HepG2 (cell line): ENCODE data around the gene PPP4R1. TPM values are rescaled to one million over a fixed set of nuclear protein-coding genes. Genes with fewer than 3 reads are reported as not detected.

Source experiments
- ARID4A ChIP-seq: sonication (generic); formaldehyde crosslinking; IDR thresholded peaks from 2 replicates; pipeline ENCODE4 v1.5.0; 2020; ENCODE audit warnings: mild to moderate bottlenecking, missing genetic modification reagents, borderline replicate concordance
- BRD4 ChIP-seq: sonication (generic); formaldehyde crosslinking; IDR thresholded peaks from 2 replicates; pipeline ENCODE4 v1.4.0; 2020; ENCODE audit warnings: missing genetic modification reagents
- ISL2 ChIP-seq: sonication (generic); formaldehyde crosslinking; IDR thresholded peaks from 2 replicates; pipeline ENCODE4 v1.5.0; 2020; ENCODE audit warnings: missing genetic modification reagents
- NCOA2 ChIP-seq: sonication (generic); formaldehyde crosslinking; IDR thresholded peaks from 2 replicates; pipeline ENCODE4 v1.8.0; 2022; ENCODE audit warnings: inconsistent platforms
- RERE ChIP-seq: IDR thresholded peaks from 2 replicates; pipeline ENCODE4 v1.6.1; 2016; ENCODE audit warnings: low read depth, missing genetic modification reagents, missing compliant biosample characterization
- SOX6 ChIP-seq, 2 experiments: fragments of 450-650 bp in 1 of 2; sonication (generic) in 1 of 2; formaldehyde crosslinking in 1 of 2; IDR thresholded peaks; 2 replicates each; pipeline versions ENCODE4 v1.4.0 to v1.6.1; 2017 to 2020; ENCODE audit warnings: antibody characterized with exemption in 1 of 2, mild to moderate bottlenecking in 1 of 2, missing genetic modification reagents in 1 of 2
- TBX3 ChIP-seq: fragments of 450-650 bp; IDR thresholded peaks from 2 replicates; pipeline ENCODE4 v1.6.1; 2017; ENCODE audit warnings: antibody characterized with exemption, mild to moderate bottlenecking, inconsistent platforms, borderline replicate concordance
- TCF7 ChIP-seq: sonication (generic); IDR thresholded peaks from 2 replicates; pipeline ENCODE4 v1.6.1; 2016; ENCODE audit warnings: antibody characterized with exemption, low read depth
- U2AF2 ChIP-seq: fragments of 200-400 bp; formaldehyde crosslinking; IDR thresholded peaks from 2 replicates; pipeline ENCODE4 v1.6.1; 2017; ENCODE audit warnings: low read depth, mild to moderate bottlenecking, low read length
- ZFYVE20 ChIP-seq: sonication (generic); formaldehyde crosslinking; IDR thresholded peaks from 2 replicates; pipeline ENCODE4 v1.8.0; 2023; ENCODE audit warnings: low read depth, mild to moderate bottlenecking, moderate library complexity, missing genetic modification reagents, borderline replicate concordance
- ZKSCAN5 ChIP-seq: sonication (generic); formaldehyde crosslinking; IDR thresholded peaks from 2 replicates; pipeline ENCODE4 v1.5.1; 2020; ENCODE audit warnings: mild to moderate bottlenecking, missing genetic modification reagents
- ZKSCAN8 ChIP-seq: IDR thresholded peaks from 2 replicates; pipeline ENCODE4 v1.6.1; 2016; ENCODE audit warnings: borderline replicate concordance, missing genetic modification reagents, missing compliant biosample characterization
- ZNF160 ChIP-seq: sonication (generic); formaldehyde crosslinking; IDR thresholded peaks from 2 replicates; pipeline ENCODE4 v1.8.0; 2022; ENCODE audit warnings: mild to moderate bottlenecking, inconsistent platforms, missing genetic modification reagents
- ZNF362 ChIP-seq: sonication (generic); formaldehyde crosslinking; IDR thresholded peaks from 2 replicates; pipeline ENCODE4 v1.4.0; 2020; ENCODE audit warnings: missing genetic modification reagents, mild to moderate bottlenecking, borderline replicate concordance
- ZNF660 ChIP-seq: sonication (generic); formaldehyde crosslinking; IDR thresholded peaks from 2 replicates; pipeline ENCODE4 v1.5.1; 2020; ENCODE audit warnings: mild to moderate bottlenecking, low read depth, missing genetic modification reagents, borderline replicate concordance
- ZNF691 ChIP-seq: sonication (generic); formaldehyde crosslinking; IDR thresholded peaks from 2 replicates; pipeline ENCODE4 v1.4.0; 2020; ENCODE audit warnings: missing genetic modification reagents, low read depth, mild to moderate bottlenecking, borderline replicate concordance
- polyA plus RNA-seq, 8 experiments: library from polyadenylated mRNA; depleted of rRNA in 3 of 8; stranded (reverse) in 7 of 8; unstranded in 1 of 8; fragments of >200 nt; fragmentation: Illumina TruSeq in 4 of 8; extraction: Trizol in 4 of 8; gene quantifications; 2 replicates each; pipeline versions ENCODE4 v1.2.1 to v1.2.3, GENCODE V29; 2011 to 2016; ENCODE audit warnings: low read depth in 4 of 8, missing spikeins in 1 of 8, mixed read lengths in 1 of 8; ENCODE audit not compliant: insufficient read depth in 1 of 8
- total RNA-seq, 5 experiments: library from RNA; depleted of rRNA; stranded (reverse); fragments of >200 nt; fragmentation: Illumina TruSeq; extraction: Trizol; gene quantifications; 2 replicates each; pipeline ENCODE4 v1.2.3, GENCODE V29; 2016; ENCODE audit warnings: low read depth in 1 of 5

PPP4R1 gene
- total and polyA plus RNA-seq, 2 of the 13 experiments (the other 11 are each of a cell fraction or from before 2014, with no cell fraction given), result 66.5 to 72.4 TPM

GRCh38 chr18:9608728-9609127 is 5.6 kb downstream of the PPP4R1 start (continued):
- TF ChIP-seq RERE (CRISPR knock-in tag) (peak; percentile 66; the same call in 1 of the 2 replicates), ZKSCAN8 (CRISPR knock-in tag) (peak; percentile 29; the same call in 1 of the 2 replicates), ZKSCAN5 (CRISPR knock-in tag) (no peak), U2AF2 (no peak), ZFYVE20 (CRISPR knock-in tag) (no peak), SOX6 (IDR thresholded peaks at IDR 0.05) (no peak), SOX6 (CRISPR knock-in tag; IDR thresholded peaks at IDR 0.05) (peak; percentile 98), ISL2 (CRISPR knock-in tag) (peak; percentile 72), ZNF362 (peak; percentile 82; the same call in 1 of the 2 replicates), TCF7 (peak; percentile 88), ZNF691 (no peak), ARID4A (CRISPR knock-in tag) (peak; percentile 41; the same call in 1 of the 2 replicates), ZNF160 (CRISPR knock-in tag) (no peak), ZNF660 (CRISPR knock-in tag) (no peak), NCOA2 (CRISPR knock-in tag) (peak; percentile 81), BRD4 (CRISPR knock-in tag) (no peak), TBX3 (peak; percentile 84)
